HepG2 (cell line): ENCODE measurements around the gene PLCG1. TPM values are rescaled to one million over a fixed set of nuclear protein-coding genes. Genes with fewer than 3 reads are reported as not detected.

Source experiments
- ATAC-seq: fragments of 200-7000 bp; cut with Tn5 transposase; 3 replicates; pipeline ENCODE4 v1.9.1; 2020; ENCODE audit warnings: mild to moderate bottlenecking, moderate library complexity
- BruUV-seq: library from RNA; stranded (reverse); fragments of 400-500 nt; replicated peaks from 2 replicates; lab custom pipeline; 2021; lab: Mats Ljungman, UMichigan
- CTCF ChIA-PET: fragments of 300-600 bp; formaldehyde crosslinking; extraction: SDS; loops from one replicate; lab custom pipeline; 2021; ENCODE audit warnings: low total read pairs, inconsistent platforms, low intra/inter-chr PET ratio; lab: Yijun Ruan, JAX
- POLR2A ChIA-PET: fragments of 350-600 bp; sonication (Branson Sonifier 250); formaldehyde crosslinking; loops from one replicate; lab custom pipeline; 2020; ENCODE audit warnings: antibody characterized with exemption, inconsistent platforms; lab: Yijun Ruan, JAX
- DNase-seq: peaks from one replicate; pipeline ENCODE4 v3.0.0-alpha.2; 2015; ENCODE audit warnings: low spot score
- FAIRE-seq: peaks from 3 replicates; lab custom pipeline; 2011; peaks lifted over from hg19 to GRCh38; lab: Jason Lieb, UNC
- H2AFZ ChIP-seq: one replicate; pipeline ENCODE4 v1.6.1; 2011; ENCODE audit warnings: low read length, inconsistent platforms
- H3K27ac ChIP-seq: fragments of 300-600 bp; 3 replicates; pipeline ENCODE4 v1.8.0; 2011; ENCODE audit warnings: mixed run types, mild to moderate bottlenecking, mixed read lengths, low read length, inconsistent platforms; ENCODE audit not compliant: insufficient read depth; ENCODE audit errors: extremely low read length
- H3K27me3 ChIP-seq, 2 experiments: fragments of 200-600 bp in 1 of 2; 2 replicates in 1 of 2; 3 replicates in 1 of 2; pipeline versions ENCODE4 v1.6.0 to v1.8.0; 2011; ENCODE audit warnings: low read length in 2 of 2, mild to moderate bottlenecking in 2 of 2, moderate library complexity in 2 of 2, inconsistent platforms in 1 of 2; ENCODE audit not compliant: insufficient read depth in 2 of 2, control insufficient read depth in 1 of 2
- H3K36me3 ChIP-seq, 2 experiments: fragments of 200-600 bp in 1 of 2; replicated peaks in 1 of 2; 2 replicates in 1 of 2; 3 replicates in 1 of 2; pipeline versions ENCODE4 v1.5.1 to v1.8.0; 2011; ENCODE audit warnings: low read length in 2 of 2, inconsistent platforms in 1 of 2; ENCODE audit not compliant: insufficient read depth in 2 of 2, control insufficient read depth in 1 of 2
- H3K4me1 ChIP-seq: 2 replicates; pipeline ENCODE4 v1.5.1; 2012; ENCODE audit warnings: low read length, inconsistent platforms; ENCODE audit not compliant: insufficient read depth
- H3K4me2 ChIP-seq: 2 replicates; pipeline ENCODE4 v1.6.0; 2011; ENCODE audit warnings: low read depth, low read length, inconsistent platforms
- H3K4me3 ChIP-seq, 3 experiments: fragments of 200-600 bp in 1 of 3; sonication (generic), shearing (Covaris generic) in 1 of 3; replicated peaks in 1 of 3; 2 replicates each; pipeline ENCODE4 v1.5.1; 2011 to 2016; ENCODE audit warnings: low read length in 3 of 3, inconsistent platforms in 2 of 3, low read depth in 2 of 3, mild to moderate bottlenecking in 2 of 3, control low read depth in 1 of 3, mixed read lengths in 1 of 3; ENCODE audit not compliant: insufficient read depth in 1 of 3
- H3K79me2 ChIP-seq: one replicate; pipeline ENCODE4 v1.6.1; 2011; ENCODE audit warnings: low read length, inconsistent platforms; ENCODE audit not compliant: insufficient read depth
- H3K9ac ChIP-seq: 2 replicates; pipeline ENCODE4 v1.6.0; 2011; ENCODE audit warnings: mild to moderate bottlenecking, low read depth, low read length, inconsistent platforms; ENCODE audit not compliant: insufficient read depth
- H3K9me3 ChIP-seq: 2 replicates; pipeline ENCODE4 v1.5.1; 2012; ENCODE audit warnings: mild to moderate bottlenecking, low read length
- H4K20me1 ChIP-seq: 2 replicates; pipeline ENCODE4 v1.6.0; 2011; ENCODE audit warnings: inconsistent platforms, mild to moderate bottlenecking, low read length, moderate library complexity; ENCODE audit not compliant: insufficient read depth
- DNMT1 ChIP-seq: sonication (generic); formaldehyde crosslinking; IDR thresholded peaks from 2 replicates; pipeline ENCODE4 v1.5.1; 2020; ENCODE audit warnings: mild to moderate bottlenecking, missing genetic modification reagents
- FOXK2 ChIP-seq: fragments of 450-650 bp; IDR thresholded peaks from 2 replicates; pipeline ENCODE4 v1.6.1; 2016
- MIER3 ChIP-seq: IDR thresholded peaks from 2 replicates; pipeline ENCODE4 v1.6.1; 2016; ENCODE audit warnings: missing compliant biosample characterization, borderline replicate concordance
- NR1H2 ChIP-seq: sonication (generic); formaldehyde crosslinking; IDR thresholded peaks from 2 replicates; pipeline ENCODE4 v1.8.1; 2022; ENCODE audit warnings: low read depth, missing genetic modification reagents, borderline replicate concordance
- POGZ ChIP-seq: sonication (generic); formaldehyde crosslinking; IDR thresholded peaks from 2 replicates; pipeline ENCODE4 v1.4.0; 2020; ENCODE audit warnings: mild to moderate bottlenecking, missing genetic modification reagents
- ZNF232 ChIP-seq: sonication (generic); formaldehyde crosslinking; IDR thresholded peaks from 2 replicates; pipeline ENCODE4 v1.4.0; 2020; ENCODE audit warnings: missing genetic modification reagents, borderline replicate concordance
- ZNF235 ChIP-seq: sonication (generic); formaldehyde crosslinking; IDR thresholded peaks from 2 replicates; pipeline ENCODE4 v1.8.1; 2023; ENCODE audit warnings: mild to moderate bottlenecking, missing genetic modification reagents, borderline replicate concordance
- ZNF607 ChIP-seq: sonication (generic); formaldehyde crosslinking; IDR thresholded peaks from 2 replicates; pipeline ENCODE4 v1.5.1; 2020; ENCODE audit warnings: missing genetic modification reagents, mild to moderate bottlenecking, borderline replicate concordance
- ZNF713 ChIP-seq: sonication (generic); formaldehyde crosslinking; IDR thresholded peaks from 2 replicates; pipeline ENCODE4 v1.4.0; 2020; ENCODE audit warnings: mild to moderate bottlenecking, missing genetic modification reagents
- WGBS: methylation state at CpG from one replicate; pipeline ENCODE4 v1.1.6; 2017; ENCODE audit warnings: low lambda C conversion rate; 5-methylcytosine and 5-hydroxymethylcytosine counted together
- in situ Hi-C: cut with HindIII; loops from 2 replicates; pipeline ENCODE4 v1.10.0; 2017; ENCODE audit warnings: low pct_unique_long_range_greater_than_20kb; ENCODE audit not compliant: extremely low pct_ligation_motif_present
- intact Hi-C: fragments of 100-400 bp; cut with micrococcal nuclease; formaldehyde crosslinking; loops from one replicate; pipeline ENCODE4 v1.10.0; 2022; ENCODE audit not compliant: unreplicated experiment
- polyA plus RNA-seq, 8 experiments: library from polyadenylated mRNA; depleted of rRNA in 3 of 8; stranded (reverse) in 7 of 8; unstranded in 1 of 8; fragments of >200 nt; fragmentation: Illumina TruSeq in 4 of 8; extraction: Trizol in 4 of 8; gene quantifications; 2 replicates each; pipeline versions ENCODE4 v1.2.1 to v1.2.3, GENCODE V29; 2011 to 2016; ENCODE audit warnings: low read depth in 4 of 8, missing spikeins in 1 of 8, mixed read lengths in 1 of 8; ENCODE audit not compliant: insufficient read depth in 1 of 8
- total RNA-seq, 5 experiments: library from RNA; depleted of rRNA; stranded (reverse); fragments of >200 nt; fragmentation: Illumina TruSeq; extraction: Trizol; gene quantifications; 2 replicates each; pipeline ENCODE4 v1.2.3, GENCODE V29; 2016; ENCODE audit warnings: low read depth in 1 of 5
- TF ChIP-seq, protein P1 (sequence below): sonication (generic); formaldehyde crosslinking; IDR thresholded peaks from 2 replicates; pipeline ENCODE4 v1.4.0; 2020; ENCODE audit warnings: mild to moderate bottlenecking, missing genetic modification reagents
- TF ChIP-seq, protein P2 (sequence below): sonication (generic); formaldehyde crosslinking; IDR thresholded peaks from 2 replicates; pipeline ENCODE4 v1.4.0; 2020; ENCODE audit warnings: missing genetic modification reagents
- TF ChIP-seq, protein P3 (sequence below): sonication (generic); formaldehyde crosslinking; IDR thresholded peaks from 2 replicates; pipeline ENCODE4 v1.4.0; 2020; ENCODE audit warnings: missing genetic modification reagents
- TF ChIP-seq, protein P4 (sequence below): sonication (generic); formaldehyde crosslinking; conservative IDR thresholded peaks from 2 replicates; pipeline ENCODE4 v1.4.0; 2020; ENCODE audit warnings: missing genetic modification reagents

PLCG1 gene
- total and polyA plus RNA-seq, 2 of the 13 experiments (the other 11 are each of a cell fraction or from before 2014, with no cell fraction given), result 85.3 to 158 TPM

DNA sequence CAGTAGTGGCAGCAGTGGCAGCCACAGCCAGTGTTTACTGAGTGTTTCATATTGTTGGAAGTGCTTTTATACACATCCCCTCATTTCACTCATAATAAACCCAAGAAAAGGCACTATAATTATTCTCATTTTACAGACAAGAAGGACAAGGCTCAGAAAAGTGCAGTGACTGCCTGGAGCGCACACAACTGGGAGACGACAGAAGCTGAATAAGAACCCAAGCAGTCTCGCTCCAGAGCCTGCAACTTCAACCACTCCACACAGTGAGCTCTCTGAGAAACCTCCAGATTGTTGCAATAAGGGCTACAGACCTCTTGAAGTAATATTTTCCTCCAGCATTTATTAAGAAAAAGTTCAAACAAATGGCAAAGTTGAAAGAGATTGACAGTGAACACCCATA is 76.9 kb downstream of the PLCG1 start:
- Histone ChIP-seq H3K9me3 (no peaks in the 10 kb centered on the region), H4K20me1 (no peaks in the 10 kb centered on the region), H3K4me2 (no peak overlapping the region), H2AFZ (no peak overlapping the region), H3K27me3 (no peaks in the 10 kb centered on the region), H3K4me3 (no peak overlapping the region), H3K4me1 (no peaks in the 10 kb centered on the region), H3K36me3 (no peaks in the 10 kb centered on the region), H3K79me2 (no peaks in the 10 kb centered on the region), H3K9ac (no peak overlapping the region), H3K27ac (no peak overlapping the region)
- in situ Hi-C loops, result no loop called here
- intact Hi-C loops, result no loop called here
- BruUV-seq, result no TSS peak
- ChIA-PET POLR2A (no interaction called here), CTCF (no interaction called here)
- no peak for TF ChIP-seq ZNF232
- TF ChIP-seq ZNF713 (CRISPR knock-in tag), result no peak
- TF ChIP-seq NR1H2 (CRISPR knock-in tag), result no peak
- TF ChIP-seq, protein P1, sequence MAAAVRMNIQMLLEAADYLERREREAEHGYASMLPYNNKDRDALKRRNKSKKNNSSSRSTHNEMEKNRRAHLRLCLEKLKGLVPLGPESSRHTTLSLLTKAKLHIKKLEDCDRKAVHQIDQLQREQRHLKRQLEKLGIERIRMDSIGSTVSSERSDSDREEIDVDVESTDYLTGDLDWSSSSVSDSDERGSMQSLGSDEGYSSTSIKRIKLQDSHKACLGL, result no peak
- TF ChIP-seq, protein P2, sequence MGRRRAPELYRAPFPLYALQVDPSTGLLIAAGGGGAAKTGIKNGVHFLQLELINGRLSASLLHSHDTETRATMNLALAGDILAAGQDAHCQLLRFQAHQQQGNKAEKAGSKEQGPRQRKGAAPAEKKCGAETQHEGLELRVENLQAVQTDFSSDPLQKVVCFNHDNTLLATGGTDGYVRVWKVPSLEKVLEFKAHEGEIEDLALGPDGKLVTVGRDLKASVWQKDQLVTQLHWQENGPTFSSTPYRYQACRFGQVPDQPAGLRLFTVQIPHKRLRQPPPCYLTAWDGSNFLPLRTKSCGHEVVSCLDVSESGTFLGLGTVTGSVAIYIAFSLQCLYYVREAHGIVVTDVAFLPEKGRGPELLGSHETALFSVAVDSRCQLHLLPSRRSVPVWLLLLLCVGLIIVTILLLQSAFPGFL, result no peak
- no peak for DNase-seq
- no peak for ATAC-seq
- WGBS, result 96% methylated on average over 3 of the region's 3 CpGs
- FAIRE-seq, result no peak

DNA sequence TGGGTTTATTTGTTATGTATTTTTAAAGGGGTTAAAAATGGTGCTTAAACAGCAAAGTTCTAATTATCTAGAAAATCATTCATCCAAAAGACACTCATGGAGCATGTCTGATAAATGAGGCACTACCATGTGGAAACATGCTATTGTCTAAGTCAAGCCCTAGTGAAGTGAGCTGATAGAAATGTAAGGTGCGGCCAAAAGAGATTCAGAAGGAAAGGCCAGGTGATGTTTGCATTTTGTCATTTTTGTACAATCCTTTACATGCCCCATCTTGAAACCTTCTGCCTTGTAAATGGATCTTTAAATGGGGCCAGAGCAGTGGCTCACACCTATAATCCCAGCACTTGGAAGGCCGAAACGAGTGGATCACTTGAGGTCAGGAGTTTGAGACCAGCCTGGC is 77.3 kb downstream of the PLCG1 start:
- no peaks in the 10 kb centered on the region for H4K20me1 ChIP-seq
- H3K79me2 ChIP-seq, result no peaks in the 10 kb centered on the region
- ATAC-seq, result no peak
- intact Hi-C loops (no loop called here), in situ Hi-C loops (no loop called here)
- H3K27ac ChIP-seq, result no peak overlapping the region
- FAIRE-seq, result no peak
- H3K4me3 ChIP-seq, result no peak overlapping the region
- no peaks in the 10 kb centered on the region for H3K9me3 ChIP-seq
- CTCF ChIA-PET, result no interaction called here
- no peaks in the 10 kb centered on the region for H3K27me3 ChIP-seq
- H2AFZ ChIP-seq, result no peak overlapping the region
- DNase-seq, result no peak
- H3K36me3 ChIP-seq, result no peaks in the 10 kb centered on the region
- no peaks in the 10 kb centered on the region for H3K4me1 ChIP-seq
- WGBS, result 96% methylated on average over 3 of the region's 3 CpGs
- no TSS peak for BruUV-seq
- H3K9ac ChIP-seq, result no peak overlapping the region
- H3K4me2 ChIP-seq, result no peak overlapping the region
- POLR2A ChIA-PET, result no interaction called here
- TF ChIP-seq FOXK2 (no peak), DNMT1 (CRISPR knock-in tag) (no peak), MIER3 (no peak), ZNF235 (CRISPR knock-in tag) (no peak), ZNF607 (CRISPR knock-in tag) (no peak), POGZ (CRISPR knock-in tag) (no peak)
- TF ChIP-seq, protein P3, sequence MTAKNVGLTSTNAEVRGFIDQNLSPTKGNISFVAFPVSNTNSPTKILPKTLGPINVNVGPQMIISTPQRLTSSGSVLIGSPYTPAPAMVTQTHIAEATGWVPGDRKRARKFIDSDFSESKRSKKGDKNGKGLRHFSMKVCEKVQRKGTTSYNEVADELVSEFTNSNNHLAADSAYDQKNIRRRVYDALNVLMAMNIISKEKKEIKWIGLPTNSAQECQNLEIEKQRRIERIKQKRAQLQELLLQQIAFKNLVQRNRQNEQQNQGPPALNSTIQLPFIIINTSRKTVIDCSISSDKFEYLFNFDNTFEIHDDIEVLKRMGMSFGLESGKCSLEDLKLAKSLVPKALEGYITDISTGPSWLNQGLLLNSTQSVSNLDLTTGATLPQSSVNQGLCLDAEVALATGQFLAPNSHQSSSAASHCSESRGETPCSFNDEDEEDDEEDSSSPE, result no peak
- TF ChIP-seq, protein P4, sequence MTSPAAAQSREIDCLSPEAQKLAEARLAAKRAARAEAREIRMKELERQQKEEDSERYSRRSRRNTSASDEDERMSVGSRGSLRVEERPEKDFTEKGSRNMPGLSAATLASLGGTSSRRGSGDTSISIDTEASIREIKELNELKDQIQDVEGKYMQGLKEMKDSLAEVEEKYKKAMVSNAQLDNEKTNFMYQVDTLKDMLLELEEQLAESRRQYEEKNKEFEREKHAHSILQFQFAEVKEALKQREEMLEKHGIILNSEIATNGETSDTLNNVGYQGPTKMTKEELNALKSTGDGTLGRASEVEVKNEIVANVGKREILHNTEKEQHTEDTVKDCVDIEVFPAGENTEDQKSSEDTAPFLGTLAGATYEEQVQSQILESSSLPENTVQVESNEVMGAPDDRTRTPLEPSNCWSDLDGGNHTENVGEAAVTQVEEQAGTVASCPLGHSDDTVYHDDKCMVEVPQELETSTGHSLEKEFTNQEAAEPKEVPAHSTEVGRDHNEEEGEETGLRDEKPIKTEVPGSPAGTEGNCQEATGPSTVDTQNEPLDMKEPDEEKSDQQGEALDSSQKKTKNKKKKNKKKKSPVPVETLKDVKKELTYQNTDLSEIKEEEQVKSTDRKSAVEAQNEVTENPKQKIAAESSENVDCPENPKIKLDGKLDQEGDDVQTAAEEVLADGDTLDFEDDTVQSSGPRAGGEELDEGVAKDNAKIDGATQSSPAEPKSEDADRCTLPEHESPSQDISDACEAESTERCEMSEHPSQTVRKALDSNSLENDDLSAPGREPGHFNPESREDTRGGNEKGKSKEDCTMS, result no peak
